AG04450 (cell line): ENCODE measurements around the gene PUS7L. TPM values are rescaled to one million over a fixed set of nuclear protein-coding genes. Genes with fewer than 3 reads are reported as not detected.
"Not testable (repeated sequence)": the region's sequence is repeated elsewhere in the genome, so short reads cannot be mapped to it uniquely, and the experiment has no call there.

Experiments
- CTCF ChIA-PET: fragments of 300-600, 350-600 bp; formaldehyde crosslinking; extraction: SDS; loops from one replicate; lab custom pipeline; 2022; ENCODE audit warnings: antibody characterized with exemption, inconsistent platforms; lab: Charles Lee
- POLR2A ChIA-PET: fragments of 350-600 bp; formaldehyde crosslinking; extraction: SDS; loops from one replicate; lab custom pipeline; 2021; ENCODE audit warnings: antibody characterized with exemption, inconsistent platforms; lab: Yijun Ruan, JAX
- DNase-seq: peaks from one replicate; pipeline ENCODE4 v3.0.0-alpha.2; 2011; ENCODE audit warnings: low read depth, low spot score
- H3K27ac ChIP-seq: one replicate; pipeline ENCODE4 v1.5.1; 2012; ENCODE audit warnings: low read depth, low read length, control low read depth
- H3K27me3 ChIP-seq: one replicate; pipeline ENCODE4 v1.6.0; 2012; ENCODE audit warnings: low read length; ENCODE audit not compliant: control insufficient read depth, insufficient read depth
- H3K4me3 ChIP-seq: 2 replicates; pipeline ENCODE4 v1.5.1; 2011; ENCODE audit warnings: mild to moderate bottlenecking, low read depth, low read length, control low read depth
- H3K9me3 ChIP-seq: 2 replicates; pipeline ENCODE4 v1.5.1; 2012; ENCODE audit warnings: low read length; ENCODE audit not compliant: control insufficient read depth, insufficient read depth
- CTCF ChIP-seq: IDR thresholded peaks from 2 replicates; pipeline ENCODE4 v1.5.1; 2011; ENCODE audit warnings: low read depth, low read length, control low read depth, inconsistent platforms
- polyA plus RNA-seq: library from polyadenylated mRNA; depleted of rRNA; stranded (reverse); fragments of >200 nt; gene quantifications from 2 replicates; pipeline ENCODE4 v1.2.3, GENCODE V29; 2011

PUS7L gene
- polyA plus RNA-seq, 1 experiment: 15.2 TPM

GRCh38 chr12:43758247-43758727 is 303 bp downstream of the PUS7L start:
- ChIA-PET POLR2A (interaction anchor here (0.7 to 1.2 kb wide), 2 partner anchors 16 to 47 kb away, joined by 3 to 7 read pairs; no protein-coding TSS in a partner anchor), CTCF (interaction anchor here (0.6 to 2.4 kb wide), 7 partner anchors 10 to 1536 kb away, joined by 3 to 16 read pairs (median 4); no protein-coding TSS in a partner anchor)
- H3K9me3 ChIP-seq: no peaks in the 10 kb centered on the region
- peak overlapping the region; percentile 88 for H3K4me3 ChIP-seq
- no peaks in the 10 kb centered on the region for H3K27me3 ChIP-seq
- peak overlapping the region; percentile 33 for H3K27ac ChIP-seq
- DNase-seq: no peak
- TF ChIP-seq CTCF: no peak

- Histone ChIP-seq H3K27me3 (no peaks in the 10 kb centered on the region), H3K4me3 (no peak overlapping the region), H3K9me3 (no peaks in the 10 kb centered on the region), H3K27ac (no peak overlapping the region)
- DNase-seq: no peak
- ChIA-PET POLR2A (no interaction called here), CTCF (no interaction called here)
- no peak for TF ChIP-seq CTCF
These were observed 4.6 kb downstream of the PUS7L start for GRCh38 chr12:43754015-43754414.

- H3K9me3 ChIP-seq, POLR2A ChIA-PET, DNase-seq, H3K4me3 ChIP-seq, CTCF ChIA-PET, H3K27ac ChIP-seq, H3K27me3 ChIP-seq: not testable (repeated sequence)
These were observed 7.2 kb downstream of the PUS7L start for GRCh38 chr12:43751360-43751759.

- POLR2A ChIA-PET: no interaction called here
- H3K4me3 ChIP-seq: no peak overlapping the region
- no peak for TF ChIP-seq CTCF
- H3K9me3 ChIP-seq: no peaks in the 10 kb centered on the region
- CTCF ChIA-PET: no interaction called here
- DNase-seq: no peak
- no peaks in the 10 kb centered on the region for H3K27me3 ChIP-seq
- H3K27ac ChIP-seq: no peak overlapping the region
These were observed 7.8 kb downstream of the PUS7L start for GRCh38 chr12:43750814-43751213.

- DNase-seq: no peak
- no peak for TF ChIP-seq CTCF
- POLR2A ChIA-PET: no interaction called here
- Histone ChIP-seq H3K4me3 (no peak overlapping the region), H3K27me3 (no peaks in the 10 kb centered on the region), H3K27ac (no peak overlapping the region), H3K9me3 (peaks cover 4% of the 10 kb centered on the region; the same call in 1 of the 2 replicates)
- CTCF ChIA-PET: interaction anchor here (0.9 to 1.0 kb wide), 3 partner anchors 11 to 304 kb away, joined by 3 read pairs; no protein-coding TSS in a partner anchor
These were observed 9.6 kb downstream of the PUS7L start for GRCh38 chr12:43749016-43749415.
